Heart left ventricle (tissue), 16 donors: ENCODE results near the gene PTCSC3. TPM values are rescaled to one million over a fixed set of nuclear protein-coding genes. Genes with fewer than 3 reads are reported as not detected.

Experiments
- ATAC-seq, 4 donors: fragments of 200-7000 bp; cut with Tn5 transposase; one replicate each; pipeline ENCODE4 v1.9.1; 2020 to 2022; ENCODE audit warnings: moderate library complexity in 4 of 4, mild to moderate bottlenecking in 3 of 4, moderate number of reproducible peaks in 1 of 4
- DNase-seq, 5 donors: peaks; one replicate each; pipeline ENCODE4 v3.0.0-alpha.2; 2020
- H3K27ac ChIP-seq, 12 donors: fragments of 200-600 bp; sonication (generic) in 4 of 12; one replicate each; pipeline versions ENCODE4 v1.5.0 to v1.8.0; 2016 to 2022; ENCODE audit warnings: mild to moderate bottlenecking in 2 of 12
- H3K27me3 ChIP-seq, 9 donors: fragments of 200-600 bp; sonication (generic) in 2 of 9; one replicate each; pipeline versions ENCODE4 v1.5.1 to v1.8.0; 2016 to 2022; ENCODE audit warnings: mild to moderate bottlenecking in 3 of 9
- H3K36me3 ChIP-seq, 9 donors: fragments of 200-600 bp; sonication (generic) in 2 of 9; one replicate each; pipeline versions ENCODE4 v1.5.0 to v1.8.0; 2018 to 2022; ENCODE audit warnings: mild to moderate bottlenecking in 2 of 9
- H3K4me1 ChIP-seq, 12 donors: fragments of 200-600 bp; sonication (generic) in 4 of 12; one replicate each; pipeline versions ENCODE4 v1.5.0 to v1.8.0; 2016 to 2022; ENCODE audit warnings: mild to moderate bottlenecking in 3 of 12
- H3K4me3 ChIP-seq, 12 donors: fragments of 200-600 bp; sonication (generic) in 4 of 12; one replicate each; pipeline versions ENCODE4 v1.5.0 to v1.8.0; 2017 to 2022; ENCODE audit warnings: mild to moderate bottlenecking in 9 of 12, moderate library complexity in 4 of 12
- H3K9me3 ChIP-seq, 12 donors: fragments of 200-600 bp; sonication (generic) in 4 of 12; one replicate each; pipeline versions ENCODE4 v1.5.0 to v1.8.0; 2016 to 2022; ENCODE audit warnings: mild to moderate bottlenecking in 1 of 12
- POLR2A ChIP-seq, 2 donors: fragments of 450-650 bp; IDR thresholded peaks; one replicate each; pipeline ENCODE4 v1.6.1; 2017; ENCODE audit warnings: antibody characterized with exemption in 2 of 2, mild to moderate bottlenecking in 2 of 2, moderate library complexity in 2 of 2
- WGBS, 4 donors: extraction: QIAGEN DNeasy Blood & Tissue Kit in 2 of 4; methylation state at CpG; one replicate each; pipeline versions ENCODE4 v1.1.5 to v1.1.7; 2013 to 2018; 5-methylcytosine and 5-hydroxymethylcytosine counted together
- intact Hi-C, 10 donors: fragments of 100-400 bp; cut with DNase I; formaldehyde crosslinking; loops; one replicate each; pipeline versions ENCODE4 v1.11.1 to v1.14.2; 2022
- polyA plus RNA-seq, 2 donors: library from polyadenylated mRNA; stranded (reverse); fragments of 200-250 nt; gene quantifications; one replicate each; pipeline ENCODE4 v1.2.3, GENCODE V29; 2013
- total RNA-seq, 9 donors: library from RNA; depleted of rRNA in 2 of 9; stranded (reverse); fragments of >200 nt in 2 of 9; fragmentation: NEBNext Ultra II Directional in 3 of 9; extraction: Animal tissue kit (Norgen Biotek cat#: 25700) in 3 of 9; gene quantifications; one replicate each; pipeline versions ENCODE4 v1.1.0 to v1.2.4, GENCODE V29; 2016 to 2023
- TF ChIP-seq, protein P1 (sequence below), 12 donors: fragments of 200-600 bp; sonication (generic) in 4 of 12; IDR thresholded peaks; one replicate each; pipeline versions ENCODE4 v1.5.0 to v1.8.0; 2018 to 2022; ENCODE audit warnings: antibody characterized with exemption in 12 of 12, mild to moderate bottlenecking in 5 of 12
- donor health status: ischemic (EF 13 %, LVEDD 7.1; RV severe dilation, severe dysfunction).
- donor health status: healthy with polysubstance abuse.
- donor health status: DM: no; HTN: yes; CAD: no.
- donor health status: DM: no; HTN: no; CAD: no.
- donor health status: ischemic (EF 25% LVEDD 6.9; RV normal size, moderate dysfunction).
- donor health status: ischemic (EF 25% LVEDD 5.7; RV mildly dilated, moderate dysfunction).
- donor health status: healthy.
- donor health status: DM: yes; HTN: yes; CAD: no.
- donor health status: ischemic (EF 35%, LVEDD 5.7; RV mildly dilated, moderate dysfunction).
- donor health status: nonischemic (EF 11% LVEDD 7.7; RV severe dilation, severe dysfunction).
- donor health status: DM: yes; HTN: yes; CAD: no.
- donor health status: PGD.
- donor health status: ischemic (EF 29% LVEDD 5.4; RV normal size, mild dysfunction).
- donor health status: nonischemic (EF 23%, LVEDD 6.1; RV moderate dilation, normal function).

PTCSC3 gene
- total and polyA plus RNA-seq, 11 donors, result not detected

DNA sequence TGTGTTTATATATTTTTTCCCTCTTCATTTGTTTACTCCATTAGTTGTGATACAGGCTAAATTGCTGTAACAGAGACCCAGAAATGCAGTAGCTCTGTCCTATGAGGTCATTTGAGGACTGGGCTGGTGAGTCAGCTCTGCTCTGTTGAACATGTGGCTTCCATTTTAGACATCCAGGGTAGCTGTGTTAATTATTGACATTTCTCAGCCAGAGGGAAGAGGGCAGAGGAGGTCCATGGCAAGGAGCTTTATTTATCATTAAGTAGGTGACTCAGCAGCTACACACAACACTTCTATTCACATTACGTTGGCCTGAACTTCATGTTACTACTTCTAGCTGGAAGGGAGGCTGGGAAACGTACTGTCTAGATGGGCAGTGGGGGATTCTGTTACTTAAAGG is 85.4 kb downstream of the PTCSC3 start:
- H3K27ac ChIP-seq, result no peak overlapping the region
- no peak overlapping the region for H3K4me3 ChIP-seq
- H3K4me1 ChIP-seq, result no peaks in the 10 kb centered on the region
- H3K27me3 ChIP-seq, result no peaks in the 10 kb centered on the region
- intact Hi-C loops, result no loop called here
- no peaks in the 10 kb centered on the region for H3K9me3 ChIP-seq
- peak in 3 of 4 donors; percentile 60 to 96 (median 71) for ATAC-seq
- WGBS, 4 donors, result 40 to 72% (median 60%) methylated on average over 2 of the region's 2 CpGs
- DNase-seq, result no peak
- no peaks in the 10 kb centered on the region for H3K36me3 ChIP-seq
- TF ChIP-seq POLR2A (IDR thresholded peaks at IDR 0.05), result no peak
- TF ChIP-seq, protein P1, sequence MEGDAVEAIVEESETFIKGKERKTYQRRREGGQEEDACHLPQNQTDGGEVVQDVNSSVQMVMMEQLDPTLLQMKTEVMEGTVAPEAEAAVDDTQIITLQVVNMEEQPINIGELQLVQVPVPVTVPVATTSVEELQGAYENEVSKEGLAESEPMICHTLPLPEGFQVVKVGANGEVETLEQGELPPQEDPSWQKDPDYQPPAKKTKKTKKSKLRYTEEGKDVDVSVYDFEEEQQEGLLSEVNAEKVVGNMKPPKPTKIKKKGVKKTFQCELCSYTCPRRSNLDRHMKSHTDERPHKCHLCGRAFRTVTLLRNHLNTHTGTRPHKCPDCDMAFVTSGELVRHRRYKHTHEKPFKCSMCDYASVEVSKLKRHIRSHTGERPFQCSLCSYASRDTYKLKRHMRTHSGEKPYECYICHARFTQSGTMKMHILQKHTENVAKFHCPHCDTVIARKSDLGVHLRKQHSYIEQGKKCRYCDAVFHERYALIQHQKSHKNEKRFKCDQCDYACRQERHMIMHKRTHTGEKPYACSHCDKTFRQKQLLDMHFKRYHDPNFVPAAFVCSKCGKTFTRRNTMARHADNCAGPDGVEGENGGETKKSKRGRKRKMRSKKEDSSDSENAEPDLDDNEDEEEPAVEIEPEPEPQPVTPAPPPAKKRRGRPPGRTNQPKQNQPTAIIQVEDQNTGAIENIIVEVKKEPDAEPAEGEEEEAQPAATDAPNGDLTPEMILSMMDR (IDR thresholded peaks at IDR 0.05), result no peak

DNA sequence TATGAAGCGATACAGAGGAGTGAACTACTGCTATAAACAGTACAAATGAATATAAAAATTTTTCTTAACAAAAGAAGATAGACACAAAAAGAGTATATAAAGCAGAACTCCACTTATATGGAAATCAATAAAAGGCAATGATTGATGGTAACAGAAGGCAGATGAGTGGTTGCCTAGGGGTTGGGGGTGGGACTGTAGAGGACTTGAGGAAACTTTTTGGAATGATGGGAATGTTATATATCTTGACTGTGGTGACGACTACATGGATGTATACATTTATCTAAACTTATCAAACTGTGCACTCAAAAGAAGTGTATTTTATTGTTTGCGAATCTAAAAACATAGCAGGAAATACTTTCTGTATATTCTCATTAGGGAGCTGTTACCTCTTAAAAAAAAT is 89.1 kb downstream of the PTCSC3 start:
- ATAC-seq, result no peak

DNA sequence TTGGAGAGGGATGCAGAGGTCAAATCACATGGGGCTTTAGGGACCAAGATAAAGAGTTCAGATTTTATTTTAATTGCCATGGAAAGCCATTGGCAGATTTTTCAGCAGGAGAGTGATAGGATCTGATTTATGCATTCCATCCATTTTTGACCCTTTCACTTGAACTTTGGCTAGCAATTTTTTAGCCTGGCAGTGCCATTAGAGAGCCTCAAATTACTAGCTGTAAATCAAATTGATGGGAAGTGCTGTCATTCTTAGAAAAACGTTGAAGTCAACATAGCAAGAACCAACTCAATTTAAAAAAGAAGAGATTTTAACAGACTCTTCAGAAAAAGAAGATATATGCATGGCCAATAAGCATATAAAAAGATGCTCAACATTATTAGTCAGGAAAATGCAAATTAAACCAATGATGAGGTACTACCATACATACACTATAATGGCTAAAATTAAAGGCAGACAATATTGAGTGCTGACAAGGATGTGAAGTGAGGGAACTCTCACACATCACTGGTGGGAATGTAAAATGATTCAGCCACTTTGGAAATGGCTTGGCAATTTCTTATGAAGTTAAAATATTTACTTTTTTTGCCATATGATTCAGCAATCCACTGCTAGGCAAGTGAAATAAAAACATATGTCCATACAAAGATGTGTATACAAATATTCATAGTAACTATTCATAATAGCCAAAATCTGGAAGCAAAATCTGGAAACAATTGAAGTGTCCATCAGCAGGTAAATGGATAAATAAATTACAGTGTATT is 89.7 kb downstream of the PTCSC3 start:
- no peaks in the 10 kb centered on the region for H3K9me3 ChIP-seq
- H3K27me3 ChIP-seq, result no peaks in the 10 kb centered on the region
- WGBS, 4 donors, result 26 to 35% (median 30%) methylated on average over 1 of the region's 1 CpG
- no peaks in the 10 kb centered on the region for H3K36me3 ChIP-seq
- no peaks in the 10 kb centered on the region for H3K4me1 ChIP-seq
- intact Hi-C loops, result no loop called here
- H3K4me3 ChIP-seq, result no peak overlapping the region
- TF ChIP-seq POLR2A (IDR thresholded peaks at IDR 0.05), result no peak
- TF ChIP-seq, protein P1 (IDR thresholded peaks at IDR 0.05), result no peak
- no peak for ATAC-seq
- no peak overlapping the region for H3K27ac ChIP-seq
- DNase-seq, result no peak

More for the DNA sequence above, 89.1 kb downstream of the PTCSC3 start:
- no peak for TF ChIP-seq POLR2A (IDR thresholded peaks at IDR 0.05)
- H3K36me3 ChIP-seq, result no peaks in the 10 kb centered on the region
- H3K4me3 ChIP-seq, result no peak overlapping the region
- intact Hi-C loops, result no loop called here
- 68 to 78% (median 72%) methylated on average over 3 of the region's 3 CpGs for WGBS, 4 donors
- no peaks in the 10 kb centered on the region for H3K27me3 ChIP-seq
- H3K4me1 ChIP-seq, result no peaks in the 10 kb centered on the region
- H3K27ac ChIP-seq, result no peak overlapping the region
- no peak for DNase-seq
- H3K9me3 ChIP-seq, result no peaks in the 10 kb centered on the region

DNA sequence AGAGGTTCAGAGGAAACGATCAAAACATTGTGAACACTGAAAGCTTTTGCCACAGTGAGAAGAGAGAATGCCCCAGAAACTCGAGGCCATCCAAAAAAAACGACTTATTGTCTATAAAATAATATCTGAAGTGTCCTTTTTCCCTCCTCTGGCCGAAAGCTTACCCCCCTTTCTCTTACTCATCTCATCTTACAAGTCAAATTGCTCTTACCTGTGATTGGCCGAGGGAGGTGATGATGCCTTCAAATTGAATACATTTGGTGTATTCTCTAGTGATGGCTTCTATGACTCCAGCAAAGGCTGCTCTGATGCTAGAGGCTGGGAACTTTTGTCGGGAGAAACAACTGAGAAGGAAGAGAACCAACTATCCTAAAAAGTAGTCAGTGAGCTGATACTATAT is 90.7 kb downstream of the PTCSC3 start:
- no peak for DNase-seq
- Histone ChIP-seq H3K27ac (no peak overlapping the region), H3K9me3 (no peaks in the 10 kb centered on the region), H3K27me3 (no peaks in the 10 kb centered on the region), H3K36me3 (no peaks in the 10 kb centered on the region), H3K4me3 (no peak overlapping the region), H3K4me1 (no peaks in the 10 kb centered on the region)
- 52 to 56% (median 55%) methylated on average over 6 of the region's 6 CpGs for WGBS, 4 donors
- TF ChIP-seq, protein P1 (IDR thresholded peaks at IDR 0.05), result no peak
- TF ChIP-seq POLR2A (IDR thresholded peaks at IDR 0.05), result no peak
- ATAC-seq, result no peak
- intact Hi-C loops, result no loop called here

Other genes with a start within 250 kb of the PTCSC3 start
- 10 to 100 TPM in 4 of 9 donors, 1 to 10 TPM in 5; 4.8 to 17.1 (median 9.1) TPM for gene MBIP, start 143.9 kb upstream of the PTCSC3 start, total RNA-seq
- gene MBIP, start 143.9 kb upstream of the PTCSC3 start, polyA plus RNA-seq, result 10 to 100 TPM in 1 of 2 donors, 1 to 10 TPM in 1; 5.2 to 10.2 TPM